ENCODE measurements around the gene CFAP410. TPM values are rescaled to one million over a fixed set of nuclear protein-coding genes. Genes with fewer than 3 reads are reported as not detected.

The CFAP410 gene
- total and polyA plus RNA-seq, 8 donors: 21.1 to 118 (median 32.8) TPM

DNA sequence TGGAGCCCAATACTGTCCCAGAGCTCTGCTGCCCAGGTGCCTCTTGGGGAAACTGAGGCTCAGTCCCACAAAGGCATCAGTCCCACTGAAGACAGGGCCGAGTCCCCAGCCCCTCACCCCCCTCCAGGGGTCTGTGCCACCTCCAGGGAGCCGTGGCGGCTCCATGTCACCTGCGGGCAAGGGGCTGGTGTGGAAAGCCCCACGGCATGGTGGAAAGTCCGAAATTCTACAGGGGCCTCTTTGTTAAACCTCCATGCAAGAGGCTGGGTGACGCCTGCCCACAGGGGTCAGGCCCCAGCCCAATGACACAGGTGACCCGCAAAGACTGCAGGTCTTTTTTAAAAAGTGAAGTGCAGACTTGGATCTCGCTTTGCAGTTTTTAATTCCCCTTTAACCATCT is 56.8 kb downstream of the CFAP410 start:
- peaks cover 0 to 31% (median 21%) of the 10 kb centered on the region in 3 donors for H3K27me3 ChIP-seq
- H3K9me3 ChIP-seq: no peaks in the 10 kb centered on the region
- WGBS, 5 donors: 81 to 93% (median 82%) methylated on average over 7 to 9 of the region's 9 CpGs
- peaks cover 4 to 11% (median 10%) of the 10 kb centered on the region in 4 donors for H3K4me1 ChIP-seq
- TF ChIP-seq POLR2AphosphoS5 (IDR thresholded peaks at IDR 0.05) (no peak), POLR2A (IDR thresholded peaks at IDR 0.05) (no peak), EP300 (IDR thresholded peaks at IDR 0.05) (no peak)
- TF ChIP-seq, protein P1, sequence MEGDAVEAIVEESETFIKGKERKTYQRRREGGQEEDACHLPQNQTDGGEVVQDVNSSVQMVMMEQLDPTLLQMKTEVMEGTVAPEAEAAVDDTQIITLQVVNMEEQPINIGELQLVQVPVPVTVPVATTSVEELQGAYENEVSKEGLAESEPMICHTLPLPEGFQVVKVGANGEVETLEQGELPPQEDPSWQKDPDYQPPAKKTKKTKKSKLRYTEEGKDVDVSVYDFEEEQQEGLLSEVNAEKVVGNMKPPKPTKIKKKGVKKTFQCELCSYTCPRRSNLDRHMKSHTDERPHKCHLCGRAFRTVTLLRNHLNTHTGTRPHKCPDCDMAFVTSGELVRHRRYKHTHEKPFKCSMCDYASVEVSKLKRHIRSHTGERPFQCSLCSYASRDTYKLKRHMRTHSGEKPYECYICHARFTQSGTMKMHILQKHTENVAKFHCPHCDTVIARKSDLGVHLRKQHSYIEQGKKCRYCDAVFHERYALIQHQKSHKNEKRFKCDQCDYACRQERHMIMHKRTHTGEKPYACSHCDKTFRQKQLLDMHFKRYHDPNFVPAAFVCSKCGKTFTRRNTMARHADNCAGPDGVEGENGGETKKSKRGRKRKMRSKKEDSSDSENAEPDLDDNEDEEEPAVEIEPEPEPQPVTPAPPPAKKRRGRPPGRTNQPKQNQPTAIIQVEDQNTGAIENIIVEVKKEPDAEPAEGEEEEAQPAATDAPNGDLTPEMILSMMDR (IDR thresholded peaks at IDR 0.05): no peak
- no peak for DNase-seq
- no peak overlapping the region for H3K27ac ChIP-seq
- intact Hi-C loops (cut with DNase I; ENCODE audit: low total_unique reads): no loop called here
- no peaks in the 10 kb centered on the region for H3K36me3 ChIP-seq
- no peak overlapping the region for H3K4me3 ChIP-seq

DNA sequence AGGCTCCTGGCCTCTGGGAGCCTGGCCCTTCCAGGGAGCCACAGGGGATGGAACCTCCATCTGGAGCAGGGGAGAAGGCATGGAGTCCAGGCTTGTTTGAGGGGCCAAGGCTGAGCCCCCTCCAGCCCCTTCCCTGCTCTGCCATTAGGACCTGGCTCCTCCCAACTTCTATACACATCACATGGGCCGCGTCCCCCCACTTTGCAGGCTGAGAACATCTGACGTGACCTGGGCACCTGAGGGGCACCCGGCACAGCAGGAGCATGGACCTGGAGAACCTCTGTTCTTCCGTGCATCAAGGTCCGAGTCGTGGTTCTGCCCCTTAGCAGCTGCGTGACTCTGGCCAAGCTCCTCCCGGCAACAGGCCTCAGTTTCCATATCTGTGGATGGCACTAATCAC is 57.4 kb downstream of the CFAP410 start:
- H3K4me1 ChIP-seq: peaks cover 4 to 11% (median 10%) of the 10 kb centered on the region in 4 donors
- no peaks in the 10 kb centered on the region for H3K9me3 ChIP-seq
- no peaks in the 10 kb centered on the region for H3K36me3 ChIP-seq
- intact Hi-C loops (cut with DNase I; ENCODE audit: low total_unique reads): no loop called here
- no peak overlapping the region for H3K4me3 ChIP-seq
- WGBS, 5 donors: 89 to 100% (median 97%) methylated on average over 9 of the region's 9 CpGs; no CpG with 5 or more reads in 1 of the 5 donors
- peaks cover 0 to 25% (median 19%) of the 10 kb centered on the region in 3 donors for H3K27me3 ChIP-seq
- H3K27ac ChIP-seq: no peak overlapping the region
- no peak for DNase-seq
- TF ChIP-seq EP300 (IDR thresholded peaks at IDR 0.05): no peak
- TF ChIP-seq POLR2AphosphoS5 (IDR thresholded peaks at IDR 0.05): no peak
- no peak for TF ChIP-seq POLR2A (IDR thresholded peaks at IDR 0.05)

DNA sequence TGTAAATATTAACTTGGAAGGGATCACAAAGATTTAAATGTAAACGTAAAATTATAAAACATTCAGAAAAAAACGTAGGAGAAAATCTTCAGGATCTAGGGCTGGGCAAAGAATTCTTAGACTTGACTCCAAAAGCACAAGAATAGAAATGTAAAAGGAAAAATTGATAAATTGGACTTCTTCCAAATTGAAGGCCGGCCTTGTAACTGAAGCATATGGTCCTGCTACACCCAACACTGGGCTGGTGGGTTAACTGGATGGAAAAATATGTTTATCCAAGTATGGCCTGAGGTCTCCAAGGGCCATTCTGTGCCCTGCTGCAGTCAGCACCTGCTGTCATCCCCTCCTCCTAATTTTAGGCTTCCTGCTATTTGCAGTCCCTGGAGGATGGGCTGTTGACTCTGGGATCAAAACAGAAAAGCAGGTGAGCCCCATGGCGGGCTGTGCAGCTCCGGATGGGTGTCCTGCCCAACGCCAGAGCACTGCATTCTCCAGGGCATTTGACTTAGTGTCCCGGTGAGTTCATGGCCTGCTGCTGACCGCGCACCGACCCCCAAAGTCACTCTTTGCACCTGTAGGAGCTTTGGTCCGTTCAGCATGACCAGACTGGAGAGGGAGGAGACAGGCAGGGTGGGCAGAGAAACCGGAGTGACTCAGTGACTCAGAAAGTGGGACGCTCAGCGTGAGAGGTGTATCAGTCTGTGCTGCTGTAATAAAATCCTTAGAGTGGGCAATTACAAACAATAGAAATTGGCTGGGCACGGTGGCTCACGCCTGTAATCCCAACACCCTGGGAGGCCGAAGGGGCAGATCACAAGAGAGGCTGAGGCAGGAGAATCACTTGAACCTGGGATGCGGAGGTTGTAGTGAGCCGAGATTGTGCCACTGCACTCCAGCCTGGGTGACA is 59.6 kb downstream of the CFAP410 start:
- intact Hi-C loops (cut with DNase I; ENCODE audit: low total_unique reads): no loop called here
- DNase-seq: no peak
- Histone ChIP-seq H3K27ac (no peak overlapping the region), H3K4me1 (no peaks in the 10 kb centered on the region), H3K27me3 (peaks cover 0 to 3% (median 0%) of the 10 kb centered on the region in 3 donors), H3K4me3 (no peak overlapping the region), H3K9me3 (no peaks in the 10 kb centered on the region), H3K36me3 (no peaks in the 10 kb centered on the region)
- TF ChIP-seq EP300 (IDR thresholded peaks at IDR 0.05) (no peak), POLR2A (IDR thresholded peaks at IDR 0.05) (no peak), POLR2AphosphoS5 (IDR thresholded peaks at IDR 0.05) (no peak)
- TF ChIP-seq, protein P1 (IDR thresholded peaks at IDR 0.05): no peak
- WGBS, 5 donors: 83 to 86% (median 84%) methylated on average over 18 to 19 of the region's 19 CpGs

Other genes with a start within 250 kb of the CFAP410 start
- gene PWP2, start 232.0 kb downstream of the CFAP410 start, total RNA-seq: 10 to 100 TPM in 2 of 5 donors, 1 to 10 TPM in 2, not detected in 1; 4.6 to 29.2 (median 14.7) TPM
- 10 to 100 TPM in 1 of 3 donors, 1 to 10 TPM in 2; 2.4 to 15.3 (median 6.3) TPM for gene PWP2, start 232.0 kb downstream of the CFAP410 start, polyA plus RNA-seq
- gene GATD3, start 205.7 kb downstream of the CFAP410 start, total RNA-seq: 10 to 100 TPM in 3 of 5 donors, 1 to 10 TPM in 2; 9.6 to 40.6 (median 14.5) TPM
- gene GATD3, start 205.7 kb downstream of the CFAP410 start, polyA plus RNA-seq: 10 to 100 TPM in 2 of 3 donors, 1 to 10 TPM in 1; 5.6 to 49.3 (median 15.1) TPM
- 1 to 10 TPM; 1.2 to 7.0 (median 3.5) TPM for gene ICOSLG, start 98.4 kb downstream of the CFAP410 start, total RNA-seq
- 1 to 10 TPM; 1.4 to 2.8 (median 1.8) TPM for gene ICOSLG, start 98.4 kb downstream of the CFAP410 start, polyA plus RNA-seq
- not detected for gene DNMT3L, start 77.5 kb downstream of the CFAP410 start, total RNA-seq
- not detected for gene DNMT3L, start 77.5 kb downstream of the CFAP410 start, polyA plus RNA-seq
- under 1 TPM in 2 of 5 donors, not detected in 3; 0.18 to 0.87 TPM for gene AIRE, start 53.5 kb downstream of the CFAP410 start, total RNA-seq
- gene AIRE, start 53.5 kb downstream of the CFAP410 start, polyA plus RNA-seq: not detected
- 100 to 1,000 TPM; 123 to 283 (median 139) TPM for gene PFKL, start 39.3 kb downstream of the CFAP410 start, total RNA-seq
- gene PFKL, start 39.3 kb downstream of the CFAP410 start, polyA plus RNA-seq: 100 to 1,000 TPM in 1 of 3 donors, 10 to 100 TPM in 2; 83.0 to 120 (median 99.9) TPM
- gene TRPM2, start 14.2 kb upstream of the CFAP410 start, total RNA-seq: 10 to 100 TPM in 1 of 5 donors, 1 to 10 TPM in 4; 1.3 to 10.3 (median 3.5) TPM
- 1 to 10 TPM; 1.9 to 2.7 (median 1.9) TPM for gene TRPM2, start 14.2 kb upstream of the CFAP410 start, polyA plus RNA-seq
- gene LRRC3, start 116.1 kb upstream of the CFAP410 start, total RNA-seq: 1 to 10 TPM; 1.2 to 8.0 (median 5.5) TPM
- 1 to 10 TPM in 2 of 3 donors, under 1 TPM in 1; 0.76 to 1.3 (median 1.3) TPM for gene LRRC3, start 116.1 kb upstream of the CFAP410 start, polyA plus RNA-seq
- gene KRTAP10-1, start 200.8 kb upstream of the CFAP410 start, total RNA-seq: not detected
- gene KRTAP10-1, start 200.8 kb upstream of the CFAP410 start, polyA plus RNA-seq: not detected
- not detected for gene KRTAP10-2, start 212.1 kb upstream of the CFAP410 start, total RNA-seq
- not detected for gene KRTAP10-2, start 212.1 kb upstream of the CFAP410 start, polyA plus RNA-seq
- gene KRTAP10-3, start 219.4 kb upstream of the CFAP410 start, total RNA-seq: not detected
- gene KRTAP10-3, start 219.4 kb upstream of the CFAP410 start, polyA plus RNA-seq: not detected
- gene KRTAP10-4, start 234.3 kb upstream of the CFAP410 start, total RNA-seq: not detected
- gene KRTAP10-4, start 234.3 kb upstream of the CFAP410 start, polyA plus RNA-seq: not detected
- not detected for gene KRTAP10-5, start 241.2 kb upstream of the CFAP410 start, total RNA-seq
- under 1 TPM in 1 of 3 donors, not detected in 2; 0.10 TPM for gene KRTAP10-5, start 241.2 kb upstream of the CFAP410 start, polyA plus RNA-seq

Measured in stomach (tissue), 9 donors.